Measurements from ENCODE around the gene TAC1. TPM values are rescaled to one million over a fixed set of nuclear protein-coding genes. Genes with fewer than 3 reads are reported as not detected.

The TAC1 gene, protein sequence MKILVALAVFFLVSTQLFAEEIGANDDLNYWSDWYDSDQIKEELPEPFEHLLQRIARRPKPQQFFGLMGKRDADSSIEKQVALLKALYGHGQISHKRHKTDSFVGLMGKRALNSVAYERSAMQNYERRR
- total RNA-seq: not detected in 2 replicates

DNA sequence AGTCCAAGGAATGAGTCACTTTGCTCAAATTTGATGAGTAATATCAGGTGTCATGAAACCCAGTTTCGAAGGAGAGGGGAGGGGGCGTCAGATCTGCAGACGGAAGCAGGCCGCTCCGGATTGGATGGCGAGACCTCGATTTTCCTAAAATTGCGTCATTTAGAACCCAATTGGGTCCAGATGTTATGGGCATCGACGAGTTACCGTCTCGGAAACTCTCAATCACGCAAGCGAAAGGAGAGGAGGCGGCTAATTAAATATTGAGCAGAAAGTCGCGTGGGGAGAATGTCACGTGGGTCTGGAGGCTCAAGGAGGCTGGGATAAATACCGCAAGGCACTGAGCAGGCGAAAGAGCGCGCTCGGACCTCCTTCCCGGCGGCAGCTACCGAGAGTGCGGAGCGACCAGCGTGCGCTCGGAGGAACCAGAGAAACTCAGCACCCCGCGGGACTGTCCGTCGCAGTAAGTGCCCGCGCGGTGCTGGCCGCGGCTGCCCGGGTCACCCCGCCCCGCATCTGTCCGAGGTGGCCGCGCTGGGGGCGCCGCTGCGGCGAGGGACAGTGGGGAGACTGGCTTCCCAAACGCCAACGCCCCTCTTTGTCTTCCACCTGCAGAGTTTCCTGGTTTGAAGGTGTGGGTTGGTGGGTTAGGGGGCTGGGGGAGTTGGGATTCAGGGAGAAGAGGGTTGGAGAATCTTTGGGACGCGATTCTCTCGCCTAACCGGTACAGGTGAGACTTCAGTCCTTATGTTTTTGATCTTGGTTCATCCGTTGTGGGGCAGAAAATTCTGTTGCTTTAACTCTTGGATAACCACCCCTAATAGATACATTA lies at the start of gene TAC1:
TSS of gene TAC1 (plus strand) at position 351 of the 829 bp plus-strand sequence. CDS start 527 bp downstream, outside the sequence.

Other genes with a start within 250 kb of the TAC1 start
- 3.6 and 28.3 TPM in 2 replicates for gene ASNS, start 140.3 kb downstream of the TAC1 start, total RNA-seq